PC-9 (cell line): ENCODE measurements around the gene TRABD2B. TPM values are rescaled to one million over a fixed set of nuclear protein-coding genes. Genes with fewer than 3 reads are reported as not detected.

Experiments
- BruUV-seq: library from RNA; stranded (reverse); fragments of 400-500 nt; replicated peaks from 2 replicates; lab custom pipeline; 2021; lab: Mats Ljungman, UMichigan
- CTCF ChIA-PET: fragments of 300-600 bp; sonication (Branson Sonifier 250); formaldehyde crosslinking; loops from one replicate; lab custom pipeline; 2022; ENCODE audit warnings: antibody characterized with exemption; lab: Charles Lee
- POLR2A ChIA-PET: fragments of 300-600 bp; sonication (Branson Sonifier 250); formaldehyde crosslinking; loops from one replicate; lab custom pipeline; 2022; ENCODE audit warnings: antibody characterized with exemption; ENCODE audit not compliant: unreplicated experiment; lab: Charles Lee
- DNase-seq, 2 experiments: peaks; one replicate each; pipeline versions ENCODE4 v3.0.0 to v3.0.0-alpha.2; 2015 to 2022; ENCODE audit warnings: mixed read lengths in 1 of 2
- H2AFZ ChIP-seq: fragments of 200-600 bp; sonication (generic); 2 replicates; pipeline ENCODE4 v1.8.1; 2017; ENCODE audit warnings: antibody characterized with exemption
- H3F3A ChIP-seq: fragments of 200-600 bp; sonication (generic); 2 replicates; pipeline ENCODE4 v1.8.1; 2017; ENCODE audit warnings: antibody characterized with exemption, mild to moderate bottlenecking, low read depth; ENCODE audit not compliant: insufficient read depth
- H3K27ac ChIP-seq: fragments of 200-600 bp; sonication (generic); 2 replicates; pipeline ENCODE4 v1.6.1; 2016; ENCODE audit warnings: mixed run types
- H3K27me3 ChIP-seq: fragments of 200-600 bp; sonication (generic); 2 replicates; pipeline ENCODE4 v1.6.1; 2016; ENCODE audit warnings: low read depth, mixed run types; ENCODE audit not compliant: insufficient read depth
- H3K36me3 ChIP-seq: fragments of 200-600 bp; sonication (generic); 2 replicates; pipeline ENCODE4 v1.6.1; 2016; ENCODE audit warnings: low read depth, mixed run types
- H3K4me1 ChIP-seq: fragments of 200-600 bp; sonication (generic); replicated peaks from 2 replicates; pipeline ENCODE4 v1.6.1; 2016; ENCODE audit warnings: mixed run types; ENCODE audit not compliant: insufficient read depth
- H3K4me2 ChIP-seq: fragments of 200-600 bp; sonication (generic); 2 replicates; pipeline ENCODE4 v1.6.1; 2017; ENCODE audit warnings: mixed run types
- H3K4me3 ChIP-seq: fragments of 200-600 bp; sonication (generic); 2 replicates; pipeline ENCODE4 v1.6.1; 2016; ENCODE audit warnings: mixed run types
- H3K79me2 ChIP-seq: fragments of 200-600 bp; sonication (generic); 2 replicates; pipeline ENCODE4 v1.6.1; 2017; ENCODE audit warnings: low read depth, mixed run types
- H3K9me2 ChIP-seq: fragments of 200-600 bp; sonication (generic); 2 replicates; pipeline ENCODE4 v1.8.1; 2017; ENCODE audit warnings: mild to moderate bottlenecking; ENCODE audit not compliant: insufficient read depth
- H3K9me3 ChIP-seq: fragments of 200-600 bp; sonication (generic); 2 replicates; pipeline ENCODE4 v1.8.1; 2016; ENCODE audit warnings: low read depth; ENCODE audit not compliant: insufficient read depth
- H4K20me1 ChIP-seq: fragments of 200-600 bp; sonication (generic); 2 replicates; pipeline ENCODE4 v1.8.1; 2017; ENCODE audit not compliant: insufficient read depth
- EZH2 ChIP-seq: fragments of 200-600 bp; sonication (generic); IDR thresholded peaks from 2 replicates; pipeline ENCODE4 v1.8.0; 2017; ENCODE audit warnings: antibody characterized with exemption, low read depth
- intact Hi-C: fragments of 100-400 bp; cut with micrococcal nuclease; formaldehyde crosslinking; loops from one replicate; pipeline ENCODE4 v1.10.0; 2022; ENCODE audit not compliant: unreplicated experiment
- total RNA-seq: library from RNA; stranded (reverse); gene quantifications from 2 replicates; pipeline ENCODE4 v1.2.3, GENCODE V29; 2021
- TF ChIP-seq, protein P1 (sequence below): fragments of 200-600 bp; sonication (generic); conservative IDR thresholded peaks from 2 replicates; pipeline ENCODE4 v1.6.1; 2017; ENCODE audit warnings: mixed run types, antibody characterized with exemption, mild to moderate bottlenecking, moderate library complexity

Gene TRABD2B
- total RNA-seq, 1 experiment from 2014 or later, result not detected

DNA sequence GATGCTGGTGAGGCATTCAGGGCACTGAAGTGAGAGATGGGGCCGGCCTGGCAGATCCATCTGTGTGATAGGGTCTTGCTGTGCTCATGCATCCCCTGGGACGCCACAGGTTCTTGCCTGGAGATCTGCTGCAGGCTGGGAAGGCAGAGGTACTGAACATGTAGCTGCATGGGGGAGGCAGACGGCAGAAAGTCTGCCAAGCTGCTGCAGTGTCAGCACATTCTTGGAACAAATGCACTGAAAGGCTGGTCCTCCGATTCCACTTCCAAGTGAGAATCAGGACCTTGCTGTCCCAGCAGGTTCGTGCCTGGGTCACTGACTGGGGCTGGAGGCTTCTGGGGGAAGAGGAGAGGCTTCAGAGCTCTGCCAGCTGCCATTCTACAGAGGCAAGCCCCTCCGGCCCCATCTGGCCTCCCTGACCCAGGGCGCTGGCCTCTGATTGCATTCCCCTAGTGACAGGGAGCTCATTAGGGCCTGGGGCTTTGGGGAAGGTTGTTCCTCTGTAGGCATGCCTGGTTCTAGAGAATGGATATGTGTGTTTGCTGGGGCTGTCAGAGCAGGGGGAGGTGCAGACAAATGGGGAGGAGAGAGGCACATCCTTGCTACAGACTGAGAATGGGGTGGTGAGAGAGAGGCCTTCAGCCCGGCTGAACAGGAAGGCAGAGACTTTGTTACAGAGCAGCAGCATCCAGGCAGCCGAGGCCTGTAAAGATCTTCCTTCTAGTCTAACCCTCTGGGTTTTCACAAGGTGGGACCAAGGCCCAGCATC, 174.0 kb downstream of the TRABD2B start:
- no peak for TF ChIP-seq EZH2
- TF ChIP-seq, protein P1, sequence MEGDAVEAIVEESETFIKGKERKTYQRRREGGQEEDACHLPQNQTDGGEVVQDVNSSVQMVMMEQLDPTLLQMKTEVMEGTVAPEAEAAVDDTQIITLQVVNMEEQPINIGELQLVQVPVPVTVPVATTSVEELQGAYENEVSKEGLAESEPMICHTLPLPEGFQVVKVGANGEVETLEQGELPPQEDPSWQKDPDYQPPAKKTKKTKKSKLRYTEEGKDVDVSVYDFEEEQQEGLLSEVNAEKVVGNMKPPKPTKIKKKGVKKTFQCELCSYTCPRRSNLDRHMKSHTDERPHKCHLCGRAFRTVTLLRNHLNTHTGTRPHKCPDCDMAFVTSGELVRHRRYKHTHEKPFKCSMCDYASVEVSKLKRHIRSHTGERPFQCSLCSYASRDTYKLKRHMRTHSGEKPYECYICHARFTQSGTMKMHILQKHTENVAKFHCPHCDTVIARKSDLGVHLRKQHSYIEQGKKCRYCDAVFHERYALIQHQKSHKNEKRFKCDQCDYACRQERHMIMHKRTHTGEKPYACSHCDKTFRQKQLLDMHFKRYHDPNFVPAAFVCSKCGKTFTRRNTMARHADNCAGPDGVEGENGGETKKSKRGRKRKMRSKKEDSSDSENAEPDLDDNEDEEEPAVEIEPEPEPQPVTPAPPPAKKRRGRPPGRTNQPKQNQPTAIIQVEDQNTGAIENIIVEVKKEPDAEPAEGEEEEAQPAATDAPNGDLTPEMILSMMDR, result no peak

DNA sequence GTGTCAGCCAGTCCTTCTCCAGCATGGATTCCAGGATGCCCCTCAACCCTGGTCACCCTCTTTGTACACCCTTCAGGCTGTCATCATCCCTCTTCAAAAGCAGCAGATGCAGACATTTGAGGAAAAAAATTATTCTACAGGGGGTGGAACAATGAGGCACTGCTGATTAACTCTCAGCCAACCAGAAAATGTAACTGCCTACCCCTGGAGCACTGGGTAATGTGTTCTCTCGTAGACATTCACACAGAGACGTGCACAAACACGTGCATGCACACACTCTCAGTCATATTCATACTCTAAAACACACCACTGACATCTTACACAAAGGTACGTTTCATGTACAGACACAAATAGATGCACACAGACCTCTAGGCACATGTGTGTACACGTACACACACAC, 175.4 kb downstream of the TRABD2B start:
- H3K4me1 ChIP-seq, result no peaks in the 10 kb centered on the region
- H3K27me3 ChIP-seq, result peaks cover 3% of the 10 kb centered on the region; the same call in 1 of the 2 replicates
- DNase-seq, result no peak
- no peak overlapping the region for H3K27ac ChIP-seq
- no peaks in the 10 kb centered on the region for H3K9me2 ChIP-seq
- H3K36me3 ChIP-seq, result no peaks in the 10 kb centered on the region
- H2AFZ ChIP-seq, result no peak overlapping the region
- no peaks in the 10 kb centered on the region for H3F3A ChIP-seq
- H3K79me2 ChIP-seq, result no peaks in the 10 kb centered on the region
- POLR2A ChIA-PET, result no interaction called here
- no peak overlapping the region for H3K4me3 ChIP-seq
- intact Hi-C loops, result no loop called here
- no peak overlapping the region for H3K4me2 ChIP-seq
- CTCF ChIA-PET, result no interaction called here
- H4K20me1 ChIP-seq, result no peaks in the 10 kb centered on the region
- no TSS peak for BruUV-seq
- no peaks in the 10 kb centered on the region for H3K9me3 ChIP-seq
- TF ChIP-seq, protein P1, result no peak
- no peak for TF ChIP-seq EZH2

More for the DNA sequence above, 174.0 kb downstream of the TRABD2B start:
- Histone ChIP-seq H4K20me1 (no peaks in the 10 kb centered on the region), H3K4me2 (no peak overlapping the region), H3K9me2 (no peaks in the 10 kb centered on the region), H3F3A (no peaks in the 10 kb centered on the region), H3K79me2 (no peaks in the 10 kb centered on the region), H3K36me3 (no peaks in the 10 kb centered on the region), H3K4me1 (no peaks in the 10 kb centered on the region), H3K27ac (no peak overlapping the region), H3K9me3 (no peaks in the 10 kb centered on the region), H3K4me3 (no peak overlapping the region), H3K27me3 (peaks cover 3% of the 10 kb centered on the region; the same call in 1 of the 2 replicates), H2AFZ (no peak overlapping the region)
- POLR2A ChIA-PET, result no interaction called here
- CTCF ChIA-PET, result no interaction called here
- intact Hi-C loops, result no loop called here
- no peak for DNase-seq
- no TSS peak for BruUV-seq

DNA sequence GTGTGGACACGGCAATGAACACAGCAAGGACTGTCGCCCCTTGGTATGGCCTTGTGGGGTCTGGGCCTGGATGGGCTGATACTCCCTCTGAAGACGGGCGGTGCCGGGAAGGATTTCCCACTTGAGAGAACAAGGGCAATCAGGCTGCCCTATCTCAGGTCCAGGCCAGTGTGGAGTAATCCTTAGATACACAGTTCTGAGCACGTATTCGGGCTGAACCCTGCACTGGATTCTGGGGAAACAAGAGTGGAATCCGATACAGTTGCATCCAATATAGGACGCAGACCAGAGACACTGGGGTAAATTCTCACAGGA, 177.7 kb downstream of the TRABD2B start:
- no peak overlapping the region for H3K4me2 ChIP-seq
- intact Hi-C loops, result no loop called here
- DNase-seq, result no peak
- H3K9me3 ChIP-seq, result no peaks in the 10 kb centered on the region
- H3K27me3 ChIP-seq, result peaks cover 7% of the 10 kb centered on the region; the same call in 1 of the 2 replicates
- no peaks in the 10 kb centered on the region for H3K79me2 ChIP-seq
- no peaks in the 10 kb centered on the region for H3K36me3 ChIP-seq
- POLR2A ChIA-PET, result no interaction called here
- no peaks in the 10 kb centered on the region for H3K4me1 ChIP-seq
- no peaks in the 10 kb centered on the region for H3K9me2 ChIP-seq
- no peaks in the 10 kb centered on the region for H3F3A ChIP-seq
- CTCF ChIA-PET, result no interaction called here
- H4K20me1 ChIP-seq, result no peaks in the 10 kb centered on the region; the same call in 1 of the 2 replicates
- H3K4me3 ChIP-seq, result no peak overlapping the region
- no peak for TF ChIP-seq EZH2
- TF ChIP-seq, protein P1, result no peak
- BruUV-seq, result no TSS peak
- no peak overlapping the region for H2AFZ ChIP-seq
- no peak overlapping the region for H3K27ac ChIP-seq
